K562 (cell line): Measurements from ENCODE around the gene PCDH9. TPM values are rescaled to one million over a fixed set of nuclear protein-coding genes. Genes with fewer than 3 reads are reported as not detected.
A peak's percentile ranks its signal among the peaks of the same experiment; 100 is the strongest.

Experiments used
- ATAC-seq: fragments of 200-7000 bp; cut with Tn5 transposase; 3 replicates; pipeline ENCODE4 v1.9.1; 2020; ENCODE audit warnings: moderate library complexity
- BruUV-seq: library from RNA; stranded (reverse); fragments of 400-500 nt; replicated peaks from 2 replicates; lab custom pipeline; 2021; lab: Mats Ljungman, UMichigan
- CTCF ChIA-PET: fragments of 300-600 bp; formaldehyde crosslinking; extraction: SDS; loops from one replicate; lab custom pipeline; 2021; ENCODE audit warnings: low intra/inter-chr PET ratio; lab: Yijun Ruan, JAX
- POLR2A ChIA-PET: fragments of 300-600, 350-650 bp; sonication (Branson Sonifier 250); formaldehyde crosslinking; extraction: SDS; loops from one replicate; lab custom pipeline; 2021; ENCODE audit warnings: antibody characterized with exemption, inconsistent platforms; lab: Yijun Ruan, JAX
- DNase-seq, 4 experiments: peaks; one replicate each; pipeline versions ENCODE4 v3.0.0 to v3.0.0-alpha.2; 2011 to 2018; ENCODE audit warnings: low spot score in 3 of 4, mixed read lengths in 3 of 4; ENCODE audit errors: extremely low read depth in 1 of 4
- FAIRE-seq: peaks from 2 replicates; lab custom pipeline; 2011; peaks lifted over from hg19 to GRCh38; lab: Jason Lieb, UNC
- H2AFZ ChIP-seq: 2 replicates; pipeline ENCODE4 v1.6.0; 2011; ENCODE audit warnings: low read depth, low read length, control low read depth, inconsistent platforms
- H3K27ac ChIP-seq: fragments of 200-600 bp; 3 replicates; pipeline ENCODE4 v1.8.0; 2011; ENCODE audit warnings: low read depth, mild to moderate bottlenecking, control low read depth, inconsistent platforms, low read length, moderate library complexity, mixed read lengths; ENCODE audit errors: extremely low read depth
- H3K27me3 ChIP-seq, 2 experiments: fragments of 300-600 bp in 1 of 2; 2 replicates in 1 of 2; 3 replicates in 1 of 2; pipeline versions ENCODE4 v1.6.0 to v1.8.0; 2011; ENCODE audit warnings: inconsistent platforms in 2 of 2, low read length in 2 of 2, mild to moderate bottlenecking in 1 of 2, mixed read lengths in 1 of 2, moderate library complexity in 1 of 2; ENCODE audit not compliant: control insufficient read depth in 2 of 2, insufficient read depth in 2 of 2
- H3K36me3 ChIP-seq: fragments of 300-600 bp; 3 replicates; pipeline ENCODE4 v1.8.0; 2011; ENCODE audit warnings: mild to moderate bottlenecking, low read length, inconsistent platforms; ENCODE audit not compliant: control insufficient read depth, insufficient read depth
- H3K4me1 ChIP-seq, 2 experiments: fragments of 200-600 bp in 1 of 2; replicated peaks in 1 of 2; 2 replicates in 1 of 2; 3 replicates in 1 of 2; pipeline versions ENCODE4 v1.5.1 to v1.8.0; 2011; ENCODE audit warnings: inconsistent platforms in 2 of 2, low read length in 2 of 2, mild to moderate bottlenecking in 1 of 2, mixed read lengths in 1 of 2, moderate library complexity in 1 of 2; ENCODE audit not compliant: control insufficient read depth in 2 of 2, insufficient read depth in 2 of 2
- H3K4me2 ChIP-seq: 2 replicates; pipeline ENCODE4 v1.6.1; 2011; ENCODE audit warnings: low read length, control low read depth, inconsistent platforms, mixed read lengths; ENCODE audit not compliant: insufficient read depth
- H3K4me3 ChIP-seq: fragments of 200-600 bp; sonication (generic), shearing (Covaris generic); 2 replicates; pipeline ENCODE4 v1.5.1; 2016; ENCODE audit warnings: control low read depth, inconsistent platforms
- H3K79me2 ChIP-seq: fragments of 200-600 bp; 3 replicates; pipeline ENCODE4 v1.8.0; 2011; ENCODE audit warnings: low read length, inconsistent platforms; ENCODE audit not compliant: control insufficient read depth, insufficient read depth
- H3K9ac ChIP-seq, 2 experiments: 2 replicates each; pipeline versions ENCODE4 v1.6.0 to v1.6.1; 2011; ENCODE audit warnings: low read depth in 2 of 2, low read length in 2 of 2, control low read depth in 1 of 2, inconsistent platforms in 1 of 2, mild to moderate bottlenecking in 1 of 2, mixed read lengths in 1 of 2; ENCODE audit not compliant: insufficient read depth in 1 of 2
- H3K9me1 ChIP-seq: one replicate; pipeline ENCODE4 v1.6.0; 2011; ENCODE audit warnings: inconsistent platforms, mild to moderate bottlenecking, low read length, moderate library complexity; ENCODE audit not compliant: control insufficient read depth, insufficient read depth
- H3K9me3 ChIP-seq: replicated peaks from 2 replicates; pipeline ENCODE4 v1.5.1; 2011; ENCODE audit warnings: low read depth, low read length, inconsistent platforms; ENCODE audit not compliant: control insufficient read depth, insufficient read depth
- H4K20me1 ChIP-seq: replicated peaks from 2 replicates; pipeline ENCODE4 v1.6.1; 2011; ENCODE audit warnings: low read length, inconsistent platforms, mixed read lengths; ENCODE audit not compliant: control insufficient read depth, insufficient read depth
- FOXA1 ChIP-seq: fragments of 450-650 bp; IDR thresholded peaks from 2 replicates; pipeline ENCODE4 v1.6.1; 2016; ENCODE audit warnings: mild to moderate bottlenecking, borderline replicate concordance
- TFE3 ChIP-seq: fragments of 450-650 bp; formaldehyde crosslinking; IDR thresholded peaks from 2 replicates; pipeline ENCODE4 v1.4.0; 2020; ENCODE audit warnings: mild to moderate bottlenecking, mixed read lengths
- USF2 ChIP-seq: sonication (generic); formaldehyde crosslinking; IDR thresholded peaks from 2 replicates; pipeline ENCODE4 v1.5.0; 2020; ENCODE audit warnings: missing genetic modification reagents
- WGBS: fragments of 100-300 bp; shearing (Covaris generic); methylation state at CpG from one replicate; pipeline ENCODE4 v1.1.6; 2016; ENCODE audit warnings: low coverage, mixed read lengths; ENCODE audit not compliant: insufficient coverage; ENCODE audit errors: missing lambda C conversion rate; 5-methylcytosine and 5-hydroxymethylcytosine counted together
- in situ Hi-C: fragments of 300-500 bp; cut with MboI; formaldehyde crosslinking; loops from 4 replicates; pipeline ENCODE4 v1.15.0; 2018; ENCODE audit warnings: inconsistent platforms, mixed read lengths
- intact Hi-C: fragments of 100-400 bp; cut with micrococcal nuclease; formaldehyde crosslinking; loops from 2 replicates; pipeline ENCODE4 v1.14.2; 2022
- polyA plus RNA-seq, 8 experiments: library from polyadenylated mRNA; depleted of rRNA in 4 of 8; stranded (reverse) in 5 of 8; unstranded in 3 of 8; fragments of >200 nt; fragmentation: Nextera tagmentation in 2 of 8; fragmentation: Illumina TruSeq in 1 of 8; extraction: Ambion mirVana in 2 of 8; extraction: Trizol in 1 of 8; gene quantifications; 2 replicates each; pipeline versions ENCODE4 v1.2.1 to v1.2.3, GENCODE V29; 2011 to 2014; ENCODE audit warnings: inconsistent platforms in 1 of 8, missing spikeins in 1 of 8
- total RNA-seq, 7 experiments: library from RNA; depleted of rRNA in 6 of 7; stranded (reverse); fragments of >200 nt in 6 of 7; fragmentation: Illumina TruSeq in 2 of 7; extraction: Trizol in 2 of 7; gene quantifications; 2 replicates each; pipeline versions ENCODE4 v1.2.1 to v1.2.3, GENCODE V29; 2011 to 2021; ENCODE audit warnings: low replicate concordance in 1 of 7

The PCDH9 gene
- total and polyA plus RNA-seq, 9 of the 15 experiments (the other 6 are each of a cell fraction or from before 2014, with no cell fraction given), result 1.1 to 6.7 (median 4.9) TPM

- no peak overlapping the region for H2AFZ ChIP-seq
- POLR2A ChIA-PET, result no interaction called here
- in situ Hi-C loops (no loop called here), intact Hi-C loops (loop anchor here (10.0 kb wide), 1 partner anchor 731 kb away; no protein-coding TSS in a partner anchor)
- H3K9me1 ChIP-seq, result no peaks in the 10 kb centered on the region
- no peak overlapping the region for H3K9ac ChIP-seq
- no TSS peak for BruUV-seq
- H3K79me2 ChIP-seq, result no peaks in the 10 kb centered on the region
- H4K20me1 ChIP-seq, result no peaks in the 10 kb centered on the region
- no peak for FAIRE-seq
- H3K27ac ChIP-seq, result no peak overlapping the region
- no peaks in the 10 kb centered on the region for H3K36me3 ChIP-seq
- no peak for TF ChIP-seq FOXA1
- peak; percentile 41 for TF ChIP-seq USF2
- peak; percentile 25; the same call in 1 of the 2 replicates for TF ChIP-seq TFE3 (CRISPR knock-in tag)
- TF ChIP-seq, all 486 proteins: peak for 2
- WGBS, result 32% methylated on average over 19 of the region's 20 CpGs
- Histone ChIP-seq H3K4me1 (peaks cover 2 to 6% of the 10 kb centered on the region in 2 experiments; a peak in 3 of 5 replicates), H3K4me3 (no peak overlapping the region), H3K9me3 (no peaks in the 10 kb centered on the region), H3K4me2 (no peak overlapping the region), H3K27me3 (no peaks in the 10 kb centered on the region)
- DNase-seq, result no peak
- CTCF ChIA-PET, result no interaction called here
- no peak for ATAC-seq
Observed at GRCh38 chr13:67225252-67226159, 4.6 kb downstream of the PCDH9 start.
